ENCODE data around the gene TNIK. TPM values are rescaled to one million over a fixed set of nuclear protein-coding genes. Genes with fewer than 3 reads are reported as not detected.
A peak's percentile ranks its signal among the peaks of the same experiment; 100 is the strongest.

The TNIK gene
- total and polyA plus RNA-seq, 12 donors = 9.3 to 51.9 (median 35.1) TPM

GRCh38 chr3:171261487-171261886, 198.7 kb downstream of the TNIK start:
- no peak for DNase-seq
- no peaks in the 10 kb centered on the region for H3K27me3 ChIP-seq
- H3K27ac ChIP-seq = no peak overlapping the region
- ATAC-seq = no peak
- no peak overlapping the region for H3K4me3 ChIP-seq
- TF ChIP-seq CTCF (IDR thresholded peaks at IDR 0.05) = no peak
- intact Hi-C loops (cut with DNase I) = no loop called here
- 77 to 88% methylated on average over 3 of the region's 3 CpGs for WGBS, 2 donors
- H3K36me3 ChIP-seq = no peaks in the 10 kb centered on the region
- peaks cover 6 to 47% (median 32%) of the 10 kb centered on the region in 9 donors for H3K4me1 ChIP-seq
- H3K9me3 ChIP-seq = no peaks in the 10 kb centered on the region

DNA sequence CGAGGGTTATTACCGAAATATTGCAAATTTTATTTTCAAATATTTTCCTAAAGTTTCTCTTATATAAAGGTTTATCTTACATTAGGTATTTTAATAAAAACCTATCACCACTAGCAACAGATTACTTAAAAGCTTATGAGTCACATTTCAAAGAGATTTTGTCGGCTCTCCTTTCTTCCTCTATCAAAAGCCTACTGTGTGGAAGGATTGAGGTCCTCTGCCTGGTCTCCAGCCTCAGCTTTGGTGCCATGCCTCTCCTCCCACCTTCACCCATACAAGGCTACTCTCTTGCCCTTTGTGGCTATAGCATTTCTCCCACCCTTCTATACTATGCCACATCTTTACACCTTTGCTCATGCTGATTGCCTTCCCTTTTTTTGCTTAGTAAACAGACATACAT, 199.3 kb downstream of the TNIK start:
- H3K27ac ChIP-seq = no peak overlapping the region
- WGBS, 2 donors = 91 to 92% methylated on average over 3 of the region's 3 CpGs
- intact Hi-C loops (cut with DNase I) = no loop called here

GRCh38 chr3:171260466-171260865, 199.7 kb downstream of the TNIK start:
- no peak overlapping the region for H3K4me3 ChIP-seq
- no peaks in the 10 kb centered on the region for H3K36me3 ChIP-seq
- no peaks in the 10 kb centered on the region for H3K27me3 ChIP-seq
- no peak overlapping the region for H3K27ac ChIP-seq
- peaks cover 0 to 44% (median 22%) of the 10 kb centered on the region in 9 donors for H3K4me1 ChIP-seq
- intact Hi-C loops (cut with DNase I) = no loop called here
- DNase-seq (no peak), ATAC-seq (no peak)
- H3K9me3 ChIP-seq = no peaks in the 10 kb centered on the region
- no peak for TF ChIP-seq CTCF (IDR thresholded peaks at IDR 0.05)
- 94 to 97% methylated on average over 1 of the region's 1 CpG for WGBS, 2 donors

More for the DNA sequence above, 199.3 kb downstream of the TNIK start:
- ATAC-seq = no peak
- Histone ChIP-seq H3K4me1 (peaks cover 0 to 45% (median 26%) of the 10 kb centered on the region in 9 donors), H3K4me3 (no peak overlapping the region), H3K27me3 (no peaks in the 10 kb centered on the region), H3K9me3 (no peaks in the 10 kb centered on the region), H3K36me3 (no peaks in the 10 kb centered on the region)
- TF ChIP-seq CTCF (IDR thresholded peaks at IDR 0.05) = no peak
- DNase-seq = no peak

- Histone ChIP-seq H3K36me3 (no peaks in the 10 kb centered on the region), H3K9me3 (no peaks in the 10 kb centered on the region), H3K27ac (peak overlapping the region in 7 of 10 donors; percentile 5 to 76 (median 64)), H3K4me3 (no peak overlapping the region), H3K27me3 (no peaks in the 10 kb centered on the region), H3K4me1 (peaks cover 0 to 54% (median 21%) of the 10 kb centered on the region in 9 donors)
- WGBS, 2 donors = 24 to 31% methylated on average over 2 of the region's 2 CpGs
- TF ChIP-seq CTCF (IDR thresholded peaks at IDR 0.05) = no peak
- peak; percentile 45 to 85 (median 72) for ATAC-seq
- intact Hi-C loops (cut with DNase I) = no loop called here
- no peak for DNase-seq
Measured at GRCh38 chr3:171258316-171258715, 201.9 kb downstream of the TNIK start.
